NCI-H2171 (cell line): Measurements from ENCODE around the gene TTLL11.
"Not testable (repeated sequence)": the region's sequence is repeated elsewhere in the genome, so short reads cannot be mapped to it uniquely, and the experiment has no call there.

Experiments
- DNase-seq: peaks from one replicate; lab custom pipeline; 2025; lab: John Stamatoyannopoulos, UW

Gene TTLL11

GRCh38 chr9:122078557-122078956, 14.6 kb downstream of the TTLL11 start:
- no peak for DNase-seq

- no peak for DNase-seq
Observed at GRCh38 chr9:122076773-122077172, 16.3 kb downstream of the TTLL11 start.

- DNase-seq: no peak
Observed at GRCh38 chr9:122076117-122076516, 17.0 kb downstream of the TTLL11 start.

DNA sequence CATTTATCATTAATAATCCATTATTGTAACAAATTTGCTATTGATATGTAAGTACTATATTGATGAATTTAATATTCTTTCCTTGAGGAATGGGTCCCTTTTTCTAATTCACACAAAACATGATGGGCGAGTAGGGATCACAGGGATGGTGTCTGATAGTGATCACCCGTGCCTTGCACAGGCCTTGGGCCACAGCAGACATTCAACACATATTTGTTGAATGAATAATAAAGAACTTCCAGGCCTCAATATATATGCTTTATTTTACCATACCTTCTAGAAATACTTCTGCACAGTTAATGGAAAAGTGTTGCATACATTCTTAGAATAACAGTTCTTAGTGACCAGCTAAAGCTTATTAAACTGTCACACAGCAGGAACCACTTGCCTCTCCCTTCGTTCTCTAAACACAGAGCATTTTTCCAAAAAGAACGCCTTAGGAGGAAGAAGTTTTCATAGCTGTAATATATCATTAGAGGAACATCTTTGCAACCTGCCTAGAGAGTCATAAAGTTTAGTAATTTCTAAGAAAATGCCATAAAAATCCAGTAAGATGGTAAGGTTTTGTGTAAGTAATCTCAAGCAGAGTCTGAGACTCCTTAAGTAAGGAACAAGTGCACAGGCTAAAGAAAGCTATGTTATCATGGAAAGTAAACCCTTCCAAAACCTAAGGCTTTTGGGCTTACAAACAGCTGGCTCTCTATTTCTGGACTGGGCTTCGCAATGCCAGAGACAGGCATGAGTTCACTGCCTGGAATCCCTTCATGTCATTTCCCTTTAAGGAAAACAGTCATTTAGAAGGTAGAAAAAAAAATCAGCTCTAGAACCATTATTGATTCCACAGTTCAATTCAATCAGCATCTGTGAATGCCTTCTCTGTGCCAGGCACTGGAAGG, 17.7 kb downstream of the TTLL11 start:
- no peak for DNase-seq

- DNase-seq: no peak
Observed at GRCh38 chr9:122071715-122072114, 21.4 kb downstream of the TTLL11 start.

DNA sequence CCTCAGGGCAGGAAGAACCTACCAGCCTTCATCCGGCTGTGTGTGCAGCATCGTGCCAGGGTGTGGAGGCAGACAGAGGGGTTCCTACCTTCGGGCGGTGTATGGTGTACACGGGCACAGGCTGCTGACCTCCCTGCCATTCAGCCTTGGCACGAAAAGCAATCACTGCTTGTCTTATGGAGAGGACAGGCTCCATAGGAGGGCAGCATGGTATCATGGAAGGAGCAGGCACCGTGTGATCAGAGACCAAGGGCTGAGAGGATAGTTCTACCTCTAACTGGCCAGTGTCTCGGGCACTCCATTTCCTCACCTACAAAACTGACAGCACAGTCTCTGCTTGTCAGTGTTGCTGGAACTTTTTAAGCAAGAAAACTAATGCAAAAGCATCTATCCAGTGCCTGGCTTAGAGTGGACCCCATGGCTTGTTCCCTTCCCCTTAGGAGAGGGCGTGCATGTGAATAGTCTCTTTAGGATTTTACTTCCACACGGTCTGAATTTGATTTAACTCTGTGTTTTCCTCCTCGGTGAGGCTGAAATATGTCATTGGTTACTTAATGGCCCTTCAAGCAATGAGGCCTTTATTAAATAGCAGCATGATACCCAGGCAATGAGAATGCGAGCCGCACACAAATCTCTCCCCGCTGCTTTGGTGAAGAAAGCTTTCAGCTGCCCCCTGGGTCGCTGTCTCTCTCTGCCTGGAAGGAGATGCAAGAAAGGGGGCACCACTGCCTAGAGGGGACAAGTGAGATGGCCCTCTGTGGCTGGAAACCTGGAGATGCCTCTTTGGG, 22.2 kb downstream of the TTLL11 start:
- no peak for DNase-seq

DNA sequence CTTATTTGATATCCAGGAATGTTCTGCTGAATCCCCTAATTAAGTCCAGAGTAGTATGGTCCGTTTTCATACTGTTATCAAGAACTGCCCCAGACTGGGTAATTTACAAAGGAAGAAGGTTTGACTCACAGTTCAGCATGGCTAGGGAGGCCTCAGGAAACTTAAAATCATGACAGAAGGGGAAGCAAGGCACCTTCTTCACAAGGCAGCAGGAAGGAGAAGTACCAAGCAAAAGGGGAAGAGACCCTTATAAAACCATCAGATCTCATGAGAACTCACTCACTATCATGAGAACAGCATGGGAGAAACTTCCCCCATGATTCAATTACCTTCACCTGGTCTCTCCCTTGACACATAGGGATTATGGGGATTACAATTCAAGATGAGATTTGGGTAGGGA, 26.4 kb downstream of the TTLL11 start:
- DNase-seq: not testable (repeated sequence)

DNA sequence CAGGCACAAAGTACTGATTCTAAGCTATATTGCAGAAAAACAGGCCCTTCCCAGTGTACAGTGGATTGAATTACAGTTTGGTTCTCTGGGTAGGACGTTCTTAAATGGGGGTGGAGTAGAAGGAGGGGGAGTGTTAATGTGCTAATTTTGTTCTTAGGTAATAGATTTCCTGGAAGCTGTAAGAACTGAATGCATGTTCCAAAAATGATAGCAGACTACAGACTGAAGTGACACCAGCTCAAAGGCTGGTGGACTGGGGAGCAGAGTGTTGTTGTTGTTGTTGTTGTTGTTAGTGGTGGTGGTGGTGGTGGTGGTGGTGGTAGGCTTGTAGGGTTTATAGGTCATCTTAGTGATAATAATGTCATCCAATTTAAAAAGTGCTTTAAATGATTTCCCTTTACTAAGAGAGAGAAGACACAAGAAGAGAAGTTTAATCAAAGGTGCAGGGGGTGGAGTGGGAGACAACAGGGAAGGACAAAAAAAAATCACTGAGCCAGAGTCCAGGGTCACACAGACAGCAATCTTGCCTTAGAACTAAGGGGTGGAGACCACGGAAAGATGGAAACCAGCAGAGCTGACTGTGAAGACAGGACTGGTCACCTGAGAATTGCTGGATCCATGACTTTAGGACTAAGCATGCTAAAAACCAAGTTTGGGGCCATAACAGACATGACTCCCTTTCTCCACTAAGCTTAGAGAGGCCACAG, 27.0 kb downstream of the TTLL11 start:
- no peak for DNase-seq

DNA sequence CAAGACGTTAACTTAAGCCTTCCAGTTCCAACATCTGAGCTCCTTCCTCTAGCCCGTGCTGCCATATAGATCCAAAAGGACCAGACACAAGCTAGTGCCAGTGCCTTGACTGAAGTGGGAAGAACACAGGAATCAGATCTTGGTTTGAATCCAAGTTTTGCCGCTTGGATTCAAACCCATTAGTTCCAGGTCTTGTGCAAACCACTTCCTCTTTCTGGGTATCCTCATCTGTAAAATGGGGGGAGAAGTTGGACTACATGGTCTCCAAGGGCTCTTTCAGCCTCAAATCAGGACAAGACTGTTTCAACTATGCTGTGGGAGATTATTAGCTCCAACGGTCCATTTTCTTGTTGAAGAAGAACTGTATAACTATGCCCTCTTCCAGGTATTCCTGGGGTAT, 32.6 kb downstream of the TTLL11 start:
- no peak for DNase-seq

- DNase-seq: no peak
Observed at GRCh38 chr9:122059955-122060324, 33.2 kb downstream of the TTLL11 start.

DNA sequence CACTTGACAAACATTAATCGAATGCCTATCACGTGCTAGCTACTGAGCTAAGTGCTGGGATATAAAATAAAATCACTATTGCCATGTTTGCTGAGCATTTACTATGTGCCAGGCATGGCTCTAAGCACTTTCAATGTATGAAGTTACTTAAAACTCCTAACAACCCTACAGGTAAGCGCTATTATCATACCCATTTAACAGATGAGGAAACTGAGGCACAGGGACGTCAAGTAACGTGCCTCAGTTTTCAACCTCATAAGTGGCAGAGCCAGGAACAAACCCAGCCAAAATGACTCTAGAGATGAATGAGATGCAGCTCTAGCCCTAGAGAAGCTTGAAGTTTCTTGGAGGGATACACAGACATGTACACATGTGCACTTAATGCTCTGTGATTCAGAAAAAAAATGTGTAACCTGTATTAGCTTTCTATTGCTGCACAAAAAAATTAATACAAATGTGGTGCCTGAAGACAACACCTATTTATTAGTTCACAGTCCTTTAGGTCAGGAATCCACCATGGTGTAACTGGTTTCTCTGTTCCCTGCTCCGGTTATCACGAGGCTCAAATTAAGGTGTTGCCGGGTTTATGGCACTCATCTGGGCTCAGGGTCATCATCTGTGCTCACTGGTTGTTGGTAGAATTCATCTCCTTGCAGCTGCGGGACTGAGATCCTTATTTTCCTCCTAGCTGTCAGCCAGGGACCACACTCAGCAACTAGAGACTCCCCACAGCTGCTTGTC, 33.7 kb downstream of the TTLL11 start:
- no peak for DNase-seq

- no peak for DNase-seq
Observed at GRCh38 chr9:122058709-122059108, 34.4 kb downstream of the TTLL11 start.

DNA sequence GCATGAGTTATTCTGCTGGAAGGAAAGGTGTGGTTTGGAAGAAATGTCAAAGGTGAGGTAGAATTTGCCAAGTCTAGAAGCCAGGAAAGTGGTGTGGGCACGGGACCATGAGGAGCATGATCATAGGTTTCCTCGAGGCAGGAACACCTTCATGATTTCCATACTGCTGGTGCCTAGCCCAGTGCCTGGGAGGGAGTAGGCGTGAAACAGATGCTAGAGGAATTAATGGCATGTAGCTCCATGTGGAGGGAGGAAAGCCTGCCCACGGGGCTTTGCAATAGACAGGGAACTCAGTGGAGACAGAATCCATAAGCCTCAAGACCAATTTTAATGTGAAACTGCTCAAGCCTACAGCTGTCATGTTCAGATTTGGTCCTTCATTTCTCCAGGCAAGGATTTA, 35.1 kb downstream of the TTLL11 start:
- no peak for DNase-seq

DNA sequence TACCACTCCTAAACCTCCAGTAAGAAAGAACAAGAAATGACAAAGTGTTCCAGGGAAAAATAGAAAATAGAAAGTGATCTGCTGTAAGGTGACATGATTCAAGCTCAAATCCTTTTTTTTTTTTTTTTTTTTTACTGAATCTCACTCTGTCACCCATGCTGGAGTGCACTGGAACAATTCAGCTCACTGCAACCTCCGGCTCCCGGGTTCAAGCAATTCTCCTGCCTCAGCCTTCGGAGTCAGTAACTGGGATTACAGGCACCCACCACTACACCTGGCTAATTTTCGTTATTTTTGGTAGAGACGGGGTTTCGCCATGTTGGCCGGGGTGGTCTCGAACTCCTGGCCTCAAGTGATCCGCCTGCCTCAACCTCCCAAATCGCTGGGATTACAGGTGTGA, 35.9 kb downstream of the TTLL11 start:
- no peak for DNase-seq

- DNase-seq: no peak
Observed at GRCh38 chr9:122056484-122056883, 36.6 kb downstream of the TTLL11 start.

DNA sequence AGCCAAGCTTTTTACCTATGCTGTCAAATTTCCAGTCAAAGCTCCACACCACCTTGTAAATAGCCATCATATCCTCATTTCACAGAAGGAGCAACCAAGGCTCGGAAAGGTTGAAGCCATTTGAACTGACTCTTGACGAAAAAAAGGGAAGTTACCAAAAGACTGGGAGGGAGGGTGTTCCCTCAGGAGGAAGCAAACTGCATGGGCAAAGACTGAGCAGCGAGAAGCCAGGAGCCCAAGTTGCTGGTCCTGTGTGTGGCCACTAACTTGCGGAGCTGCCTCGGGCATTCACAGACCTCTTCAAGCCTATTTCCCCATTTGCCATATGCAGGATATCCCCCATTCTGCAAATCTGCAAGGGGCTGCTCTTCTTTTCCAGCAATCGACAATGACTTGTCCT, 37.4 kb downstream of the TTLL11 start:
- DNase-seq: no peak

- no peak for DNase-seq
Observed at GRCh38 chr9:122053567-122054350, 39.3 kb downstream of the TTLL11 start.

DNA sequence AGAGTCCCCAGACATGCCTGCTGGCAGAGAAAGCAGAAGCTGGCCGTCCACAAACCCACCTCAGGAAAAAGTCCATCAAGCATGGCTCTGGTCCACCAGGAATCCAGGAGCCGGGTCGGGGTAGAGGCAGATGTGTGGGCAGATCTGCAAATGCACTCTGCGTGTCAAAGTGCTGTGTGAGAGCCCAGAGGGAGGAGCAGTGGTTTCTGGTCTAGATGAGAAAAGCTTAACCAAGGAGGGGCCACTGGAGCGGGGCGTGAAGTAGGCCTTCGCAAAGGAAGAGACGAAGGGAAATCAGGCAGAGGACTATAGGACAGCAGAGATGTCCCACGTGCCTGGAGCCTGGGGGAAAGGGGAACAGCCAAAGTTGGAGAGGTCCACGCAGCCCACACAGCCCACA, 40.0 kb downstream of the TTLL11 start:
- DNase-seq: no peak

DNA sequence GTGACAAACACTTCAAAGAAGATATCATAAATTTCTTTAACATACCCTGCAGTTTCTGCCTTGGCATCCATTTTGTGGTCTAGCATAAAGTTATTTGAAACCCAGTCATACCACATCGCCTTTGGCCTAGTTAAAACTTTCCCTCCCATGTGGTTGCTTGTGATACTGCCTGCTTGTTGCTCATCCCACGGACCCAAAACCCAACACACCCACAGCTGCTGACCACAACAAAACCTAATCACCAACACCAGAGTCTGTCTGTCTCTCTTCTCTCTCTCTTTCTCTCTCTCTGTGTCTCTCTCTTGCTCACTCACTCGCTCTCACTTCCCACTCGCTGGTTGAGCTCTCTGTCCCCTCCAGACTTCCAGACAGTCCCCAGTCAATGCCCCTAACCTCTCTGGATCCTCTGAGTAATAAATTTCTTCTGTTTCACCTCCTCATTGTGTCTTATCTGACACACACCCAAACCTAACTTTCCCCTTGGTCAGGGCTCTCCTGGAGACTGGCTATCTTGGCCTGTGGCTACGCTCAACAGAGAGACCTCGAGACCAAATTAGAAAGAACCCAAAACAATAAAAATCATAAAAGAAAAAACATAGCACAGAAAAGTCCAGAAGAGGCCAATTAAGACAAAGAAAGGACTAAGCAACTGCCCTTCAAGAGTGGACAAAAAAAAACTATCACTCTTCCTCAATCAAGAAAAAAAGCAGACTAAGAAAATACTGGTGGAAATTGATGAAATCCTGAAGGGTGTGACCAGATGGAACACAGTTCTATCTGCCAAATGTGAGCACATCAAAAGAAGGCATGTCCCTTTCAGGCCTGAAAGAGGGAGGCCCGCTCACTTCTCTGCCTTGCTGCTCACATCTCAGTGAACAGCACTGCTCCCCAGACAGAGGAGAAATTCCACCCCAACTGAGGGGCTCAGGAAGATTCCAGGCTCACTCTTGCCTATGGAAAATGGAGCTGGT, 41.5 kb downstream of the TTLL11 start:
- DNase-seq: no peak

DNA sequence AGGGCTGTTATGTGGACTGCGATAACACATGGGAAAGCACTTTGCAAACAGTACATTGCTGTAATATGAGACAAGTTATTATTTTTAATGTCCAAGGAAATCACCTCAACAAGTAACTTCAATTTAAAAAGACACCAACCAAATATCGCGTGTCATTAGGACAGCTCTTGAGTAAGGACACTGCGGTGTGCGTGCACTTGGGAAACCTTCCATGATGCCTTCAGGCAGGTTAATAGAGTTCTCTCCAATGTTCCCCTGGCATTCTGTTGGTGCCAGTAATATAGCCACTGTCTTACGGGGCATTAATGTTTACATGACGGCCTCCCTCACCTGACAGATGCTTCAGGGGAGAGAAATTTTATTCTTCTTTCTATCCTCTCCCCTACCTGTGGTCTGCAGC, 42.9 kb downstream of the TTLL11 start:
- DNase-seq: no peak
